HS-5 (cell line): ENCODE data around the gene RAB3D.
"Not testable (repeated sequence)": the region's sequence is repeated elsewhere in the genome, so short reads cannot be mapped to it uniquely, and the experiment has no call there.

Source experiments
- DNase-seq: peaks from one replicate; pipeline ENCODE4 v3.0.0-alpha.2; 2012; ENCODE audit warnings: low read depth

The RAB3D gene, protein sequence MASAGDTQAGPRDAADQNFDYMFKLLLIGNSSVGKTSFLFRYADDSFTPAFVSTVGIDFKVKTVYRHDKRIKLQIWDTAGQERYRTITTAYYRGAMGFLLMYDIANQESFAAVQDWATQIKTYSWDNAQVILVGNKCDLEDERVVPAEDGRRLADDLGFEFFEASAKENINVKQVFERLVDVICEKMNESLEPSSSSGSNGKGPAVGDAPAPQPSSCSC

DNA sequence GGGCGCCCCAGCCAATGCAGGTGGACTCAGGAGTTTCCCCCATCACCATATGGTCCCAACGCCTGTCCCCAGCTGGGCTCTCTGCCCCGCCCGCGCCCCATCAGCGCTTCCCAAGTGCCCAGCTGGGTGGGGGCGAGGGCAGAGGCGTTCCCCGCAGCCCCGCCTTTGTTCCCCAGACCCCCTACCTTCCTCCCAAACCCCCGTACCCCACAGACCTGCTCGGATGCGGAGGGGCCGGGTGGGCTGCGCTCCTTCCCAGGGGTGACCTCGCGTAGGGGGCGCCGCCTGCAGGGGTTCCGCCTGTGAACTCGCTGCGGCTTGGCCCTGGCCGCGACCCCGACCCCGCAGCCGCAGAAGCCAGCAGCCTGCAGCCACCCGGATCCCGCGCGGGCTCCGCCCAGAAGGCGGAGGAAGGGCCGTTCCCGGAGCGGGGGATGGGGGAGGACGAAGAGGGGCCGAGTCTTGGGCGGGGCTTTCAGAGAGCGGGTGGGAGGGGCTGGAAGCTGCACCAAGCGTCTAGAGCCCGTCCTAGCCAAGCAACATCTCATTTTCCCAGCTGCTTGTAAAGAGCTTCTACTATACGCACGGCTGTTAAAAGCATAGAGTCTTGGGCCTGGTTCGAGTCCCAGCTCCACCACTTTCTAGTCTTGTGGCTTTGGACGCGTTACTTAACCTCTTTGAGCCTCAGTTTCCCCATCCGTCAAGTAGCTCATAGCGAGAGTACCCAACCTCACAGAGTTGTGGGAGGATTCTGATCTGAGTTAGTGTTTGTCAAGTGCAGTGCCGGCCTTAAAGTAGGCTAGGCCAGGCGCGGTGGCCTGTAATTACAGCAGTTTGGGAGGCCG is at the start of gene RAB3D:
Gene RAB3D, minus strand, starts transcription at position 404 of the 845 bp plus-strand sequence. CDS start 2,258 bp downstream, outside the sequence.
- peak; percentile 26 for DNase-seq

DNA sequence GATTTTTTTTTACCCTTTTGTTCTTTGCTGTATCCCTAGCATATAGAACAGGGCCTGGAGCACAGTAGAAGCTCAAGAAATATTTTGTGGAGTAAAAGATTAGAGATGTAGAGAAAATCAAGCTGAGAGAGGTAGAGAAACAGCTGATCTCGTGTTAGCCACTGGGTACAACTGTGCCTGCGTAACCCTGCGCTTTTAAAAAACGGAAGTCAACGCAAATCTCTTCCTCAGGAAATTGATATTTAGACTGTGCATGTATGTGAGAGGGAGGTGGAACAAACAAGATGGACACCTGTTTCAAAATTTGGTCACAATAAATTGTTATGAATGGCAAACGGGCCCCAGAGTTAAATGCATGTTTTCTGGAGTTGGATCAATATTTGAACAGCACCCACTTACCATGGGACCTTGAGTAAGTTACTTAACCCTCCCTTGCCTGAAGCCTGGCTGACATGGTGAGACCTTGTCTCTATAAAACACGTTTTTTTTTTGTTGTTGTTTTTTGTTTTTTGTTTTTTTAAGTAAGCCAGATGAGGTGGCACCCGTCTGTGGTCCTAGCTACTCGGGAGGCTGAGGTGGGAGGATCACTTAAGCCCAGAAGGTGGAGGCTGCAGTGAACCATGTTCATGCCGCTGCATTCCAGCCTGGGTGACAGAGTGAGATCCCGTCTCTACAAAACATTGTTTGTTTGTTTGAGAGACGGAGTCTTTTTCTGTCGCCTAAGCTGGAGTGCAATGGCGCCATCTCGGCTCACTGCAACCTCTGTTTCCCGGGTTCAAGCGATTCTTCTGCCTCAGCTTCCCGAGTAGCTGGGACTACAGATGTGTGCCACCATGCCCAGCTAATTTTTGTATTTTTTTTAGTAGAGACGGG is 47.9 kb upstream of the RAB3D start:
- no peak for DNase-seq

DNA sequence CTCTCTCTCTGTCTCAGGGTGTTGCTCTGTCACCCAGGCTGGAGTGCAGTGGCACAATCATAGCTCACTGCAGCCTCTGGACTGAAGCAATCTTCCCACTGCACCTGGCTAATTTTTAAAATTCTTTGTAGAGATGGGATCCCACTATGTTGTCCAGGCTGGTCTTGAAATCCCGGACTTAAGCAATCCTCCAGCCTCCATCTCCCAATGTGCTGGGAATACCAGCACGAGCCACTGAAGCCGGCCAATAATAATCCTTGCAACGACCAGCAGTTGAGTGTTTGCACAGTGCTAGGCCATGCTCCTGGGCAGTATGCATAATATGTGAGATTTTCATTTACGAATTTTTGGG is 45.3 kb upstream of the RAB3D start:
- no peak for DNase-seq

DNA sequence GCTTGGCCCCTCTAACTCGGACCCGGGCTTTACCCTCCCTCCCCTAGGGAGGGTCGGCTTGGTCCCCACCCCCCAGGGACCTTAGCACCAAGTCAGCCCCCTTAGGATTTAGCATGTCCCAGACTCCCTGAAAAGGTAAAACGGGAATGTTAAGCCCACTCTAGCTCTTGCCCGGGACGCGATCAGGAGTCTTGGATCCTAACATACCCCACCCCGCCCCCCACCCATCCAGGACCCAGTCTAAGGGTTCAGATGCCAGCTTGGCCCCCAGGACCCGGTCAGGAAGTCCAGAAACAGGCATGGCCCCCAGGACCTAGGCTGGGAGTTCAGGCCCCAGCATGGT is 44.2 kb upstream of the RAB3D start:
- no peak for DNase-seq

DNA sequence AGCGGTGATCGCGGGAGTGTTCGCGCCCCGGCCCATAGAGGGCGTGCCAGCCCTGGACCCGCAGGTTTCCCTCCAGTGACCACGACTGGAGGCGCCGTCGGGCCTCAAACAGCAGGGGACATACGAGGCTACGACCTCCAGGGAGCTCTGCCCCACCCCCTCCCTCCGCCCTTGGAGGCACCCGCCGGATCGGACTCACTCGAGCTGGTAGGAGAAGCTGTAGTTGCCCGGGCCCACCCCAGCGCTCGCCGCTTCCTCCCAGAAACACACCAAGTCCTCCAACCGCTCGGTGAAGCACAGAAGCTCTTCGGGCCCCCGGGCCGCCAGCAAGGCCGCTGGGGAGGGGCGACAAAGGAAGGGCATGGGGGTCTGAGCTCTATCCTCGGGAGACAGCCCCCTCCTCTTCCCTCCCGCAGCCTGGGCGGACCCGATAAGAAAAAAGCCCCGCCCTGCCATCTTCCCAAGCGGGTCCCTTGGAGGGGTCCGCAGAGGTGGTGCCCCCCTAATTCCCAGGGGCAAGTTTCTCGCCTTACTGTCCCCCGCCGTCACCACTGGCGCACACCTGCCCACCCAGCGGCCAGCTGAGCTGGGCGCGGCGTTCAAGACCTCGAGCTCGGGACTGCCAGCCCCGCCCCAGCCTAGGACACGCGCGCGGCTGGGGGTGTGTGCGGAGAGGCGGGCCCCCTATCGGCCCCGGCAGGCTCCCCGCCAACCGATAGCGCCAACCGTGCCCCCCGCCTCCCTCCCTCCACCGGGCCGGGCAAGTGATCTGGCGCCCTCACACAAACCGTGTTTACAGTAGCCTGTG is 43.6 kb upstream of the RAB3D start:
- no peak for DNase-seq

DNA sequence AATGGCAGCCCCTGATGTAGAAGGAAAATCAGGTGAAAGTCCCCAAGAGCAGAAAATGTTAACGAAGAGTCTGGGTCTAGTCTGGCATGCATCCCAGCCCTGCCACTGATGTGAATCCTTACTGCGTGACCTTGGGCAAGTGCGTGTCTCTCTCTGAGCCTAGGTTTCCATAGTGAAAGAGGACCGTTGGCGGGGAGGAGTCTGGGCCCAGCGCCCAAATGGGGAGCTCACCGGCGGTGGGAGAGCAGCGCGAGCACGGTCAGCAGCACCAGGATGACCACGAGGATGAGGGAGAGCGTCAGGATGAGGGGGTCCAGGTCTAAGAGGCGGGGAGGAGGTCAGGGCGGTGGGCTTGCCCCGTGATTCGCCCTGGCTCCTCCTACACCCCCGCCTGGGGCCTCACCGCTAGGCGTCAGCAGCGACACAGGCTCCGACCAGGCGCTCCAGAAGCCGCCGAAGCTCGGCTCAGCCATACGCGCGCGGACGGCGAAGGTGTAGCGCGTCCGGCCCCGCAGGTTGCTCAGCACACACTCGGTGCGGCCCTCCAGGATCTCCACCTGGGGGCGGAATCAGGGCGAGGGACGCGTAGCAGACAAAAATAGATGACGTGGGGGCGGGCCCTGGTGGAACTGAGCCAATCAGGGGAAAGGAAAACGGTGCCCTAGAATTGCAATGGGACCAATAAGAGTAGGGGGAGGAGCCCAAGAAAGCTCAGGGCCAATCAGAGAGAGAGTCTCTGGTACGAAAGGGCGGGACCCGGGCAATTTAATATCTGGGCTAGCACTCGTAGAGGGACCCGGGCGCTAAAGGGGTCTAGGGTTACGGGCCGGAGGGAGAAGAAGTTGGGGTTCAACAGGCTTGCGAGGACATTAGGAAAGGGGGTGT is 41.4 kb upstream of the RAB3D start:
- DNase-seq: peak; percentile 98

DNA sequence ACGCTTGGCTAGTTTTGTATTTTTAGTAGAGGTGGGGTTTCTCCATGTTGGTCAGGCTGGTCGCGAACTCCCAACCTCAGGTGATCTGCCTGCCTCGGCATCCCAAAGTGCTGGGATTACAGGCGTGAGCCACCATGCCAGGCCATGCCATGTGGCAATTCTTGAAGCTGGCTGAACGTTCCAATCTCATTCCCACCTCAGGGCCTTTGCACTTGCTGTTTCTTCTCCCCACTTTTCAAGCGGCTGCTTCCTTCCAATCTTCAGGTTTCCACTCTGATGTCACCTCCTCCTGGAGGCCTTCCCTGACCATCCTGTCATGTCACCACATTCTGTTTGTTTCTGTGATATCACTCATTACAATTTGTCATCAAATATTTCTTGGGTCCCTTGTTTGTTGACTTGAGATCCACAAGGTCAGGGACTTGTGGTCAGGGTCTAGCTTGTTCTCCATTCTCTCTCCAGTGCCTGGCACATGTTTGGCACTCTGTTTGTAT is 40.4 kb upstream of the RAB3D start:
- no peak for DNase-seq

DNA sequence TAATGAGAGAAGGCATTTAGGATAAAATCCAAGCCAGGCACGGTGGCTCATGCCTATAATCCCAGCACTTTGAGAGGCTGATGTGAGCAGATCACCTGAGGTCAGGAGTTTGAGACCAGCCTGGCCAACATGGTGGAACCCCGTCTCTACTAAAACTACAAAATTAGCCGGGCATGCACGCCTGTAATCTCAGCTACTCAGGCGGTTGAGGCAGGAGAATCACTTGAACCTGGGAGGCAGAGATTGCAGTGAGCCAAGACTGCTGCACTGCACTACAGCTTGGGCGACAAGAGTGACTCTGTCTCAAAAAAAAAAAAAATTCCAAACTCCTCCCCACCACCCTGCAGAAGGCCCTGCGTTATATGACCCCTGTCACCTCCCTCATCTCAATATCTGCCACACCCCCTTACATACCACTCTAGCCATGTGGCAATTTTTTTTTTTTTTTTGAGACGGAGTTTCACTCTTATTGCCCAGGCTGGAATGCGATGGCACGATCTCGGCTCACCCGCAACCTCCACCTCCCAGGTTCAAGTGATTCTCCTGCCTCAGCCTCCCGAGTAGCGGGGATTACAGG is 39.9 kb upstream of the RAB3D start:
- DNase-seq: not testable (repeated sequence)

DNA sequence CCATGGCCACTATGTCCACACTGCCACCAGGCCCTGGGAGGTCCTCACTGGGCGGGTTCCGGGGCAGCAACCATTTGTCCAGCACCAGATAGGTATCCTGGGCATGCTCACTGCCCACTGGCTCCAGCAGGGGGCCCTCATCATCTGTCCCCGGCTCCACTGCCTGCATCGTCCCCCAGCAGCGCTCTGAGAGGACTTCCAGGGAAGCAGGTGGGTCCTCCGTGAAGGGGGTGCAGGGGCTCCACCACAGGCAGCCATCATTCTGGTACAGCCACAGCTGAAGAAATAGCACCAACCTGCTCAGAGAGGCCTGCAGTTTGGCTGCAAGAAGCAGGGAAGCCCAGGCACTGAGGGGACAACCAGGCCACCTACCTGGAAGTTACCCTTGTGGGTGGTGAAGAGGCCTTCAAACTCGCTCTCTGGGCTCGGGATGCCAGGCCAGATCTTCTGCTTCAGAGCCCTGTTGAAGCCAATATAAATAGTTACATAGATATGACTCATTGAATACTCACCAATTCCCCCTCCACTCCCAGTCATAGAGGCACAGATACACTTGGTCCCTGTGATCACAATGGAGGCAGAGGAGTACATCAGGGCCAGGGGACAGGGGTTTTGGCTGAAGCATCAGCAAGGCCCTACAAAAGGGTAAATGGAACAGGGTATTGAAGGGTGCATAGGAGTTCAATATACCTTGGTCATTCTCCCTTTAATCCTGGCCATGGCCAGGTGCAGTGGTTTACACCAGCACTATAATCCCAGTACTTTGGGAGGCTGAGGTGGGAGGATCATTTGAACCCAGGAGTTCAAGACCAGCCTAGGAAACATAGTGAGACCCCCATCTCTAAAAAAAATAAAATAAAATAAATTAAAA is 39.1 kb upstream of the RAB3D start:
- DNase-seq: peak; percentile 74

DNA sequence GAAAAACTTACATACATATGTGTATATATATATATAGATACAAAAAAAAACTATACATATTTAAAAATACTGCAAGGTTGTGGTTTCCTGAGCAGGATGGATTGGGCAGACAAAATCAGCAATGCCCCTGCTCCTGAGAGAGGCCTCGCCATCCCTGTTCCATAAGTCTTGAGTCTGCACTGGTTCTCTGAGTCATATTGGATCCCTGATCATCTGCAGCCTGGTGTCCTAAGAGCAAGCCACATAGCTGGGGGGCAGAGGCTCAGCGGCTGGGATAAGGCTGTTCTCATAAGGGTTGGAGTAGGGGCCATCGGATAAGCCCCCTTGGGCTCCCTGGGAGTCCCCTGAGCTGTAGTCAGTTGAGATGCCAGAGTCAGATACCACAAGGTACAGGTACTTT is 38.3 kb upstream of the RAB3D start:
- DNase-seq: no peak

DNA sequence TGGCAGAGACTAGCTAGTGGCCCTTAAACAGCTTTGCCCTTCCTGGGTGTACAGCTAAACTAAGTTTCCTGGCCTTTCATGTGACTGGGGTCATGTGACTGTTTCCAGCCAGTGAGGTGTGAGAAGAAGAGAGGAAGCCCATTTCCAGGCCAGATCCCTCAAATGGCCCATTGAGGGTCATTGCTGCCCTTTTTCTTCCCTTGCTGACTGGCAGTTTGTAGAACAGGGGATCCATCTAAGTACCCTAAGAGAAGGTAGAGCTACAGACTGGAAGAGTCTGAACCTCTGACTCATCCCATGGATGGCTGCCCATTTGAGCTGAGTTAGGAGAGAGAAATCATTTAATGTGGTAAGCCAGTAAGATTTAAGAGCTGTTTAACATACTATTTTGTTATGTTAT is 37.8 kb upstream of the RAB3D start:
- DNase-seq: peak; percentile 93

DNA sequence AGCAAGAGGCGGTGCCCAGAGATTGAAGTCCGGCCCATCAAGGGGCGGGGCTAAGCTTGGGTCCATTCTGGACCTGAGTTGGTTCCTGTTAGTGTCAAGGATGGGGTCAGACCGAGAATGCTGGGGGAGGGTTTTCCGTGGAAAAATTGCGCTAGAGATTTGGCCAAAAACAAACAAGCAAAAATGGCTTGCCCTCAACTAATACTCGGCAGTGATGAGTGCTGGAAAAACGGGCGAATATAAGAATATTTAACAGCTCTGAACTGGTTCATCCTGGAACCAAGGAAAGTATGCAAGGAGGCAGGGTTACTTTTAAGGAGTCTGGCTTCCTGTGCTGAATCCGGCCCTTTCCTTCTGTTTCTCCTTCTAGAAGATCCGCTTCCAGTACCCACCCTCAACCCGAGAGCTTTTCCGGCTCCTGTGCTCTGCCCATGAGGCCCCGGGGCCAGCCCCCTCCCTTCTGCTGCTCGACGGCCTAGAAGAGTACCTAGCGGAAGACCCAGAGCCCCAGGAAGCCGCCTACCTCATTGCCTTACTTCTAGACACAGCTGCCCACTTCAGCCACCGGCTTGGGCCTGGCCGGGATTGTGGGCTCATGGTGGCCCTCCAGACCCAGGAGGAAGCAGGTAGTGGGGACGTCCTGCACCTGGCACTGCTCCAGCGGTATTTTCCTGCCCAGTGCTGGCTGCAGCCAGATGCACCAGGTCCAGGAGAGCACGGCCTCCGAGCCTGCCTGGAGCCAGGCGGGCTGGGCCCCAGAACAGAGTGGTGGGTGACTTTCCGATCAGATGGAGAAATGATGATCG is 35.9 kb upstream of the RAB3D start:
- no peak for DNase-seq

DNA sequence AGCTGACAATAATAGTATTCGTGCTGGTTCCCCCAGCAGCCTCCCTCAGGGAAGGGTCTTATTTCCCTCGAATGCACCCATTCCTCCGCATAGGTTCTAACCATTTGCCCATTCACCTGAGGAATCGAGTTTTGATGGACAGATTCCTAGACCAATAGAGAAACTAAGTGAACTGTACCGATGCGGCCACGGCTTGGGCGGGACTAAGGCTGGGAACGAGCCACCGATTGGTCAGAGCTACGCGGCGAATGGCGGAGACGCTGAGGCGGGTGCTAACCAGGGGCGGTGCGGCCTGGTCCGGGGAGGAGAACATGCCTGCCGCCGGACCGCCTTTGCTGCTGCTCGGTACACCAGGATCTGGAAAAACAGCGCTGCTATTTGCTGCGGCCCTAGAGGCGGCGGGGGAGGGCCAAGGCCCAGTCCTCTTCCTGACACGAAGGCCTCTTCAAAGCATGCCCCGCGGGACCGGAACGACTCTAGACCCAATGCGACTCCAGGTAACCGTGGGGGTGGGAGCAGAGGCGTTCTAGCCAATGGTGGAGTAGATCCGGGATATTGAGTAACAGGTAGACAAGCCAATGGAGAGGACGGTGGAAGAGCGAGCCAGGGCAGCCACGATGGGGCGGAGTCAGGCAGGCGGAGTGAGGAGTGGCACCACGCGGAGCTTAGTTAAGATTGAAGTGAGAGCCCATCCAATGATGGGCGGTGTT is 35.1 kb upstream of the RAB3D start, which contains the start of gene SWSAP1:
Gene SWSAP1, plus strand, starts transcription at position 234 of the 710 bp plus-strand sequence. Its CDS starts 15 bp downstream, at position 249.
- DNase-seq: peak; percentile 100

DNA sequence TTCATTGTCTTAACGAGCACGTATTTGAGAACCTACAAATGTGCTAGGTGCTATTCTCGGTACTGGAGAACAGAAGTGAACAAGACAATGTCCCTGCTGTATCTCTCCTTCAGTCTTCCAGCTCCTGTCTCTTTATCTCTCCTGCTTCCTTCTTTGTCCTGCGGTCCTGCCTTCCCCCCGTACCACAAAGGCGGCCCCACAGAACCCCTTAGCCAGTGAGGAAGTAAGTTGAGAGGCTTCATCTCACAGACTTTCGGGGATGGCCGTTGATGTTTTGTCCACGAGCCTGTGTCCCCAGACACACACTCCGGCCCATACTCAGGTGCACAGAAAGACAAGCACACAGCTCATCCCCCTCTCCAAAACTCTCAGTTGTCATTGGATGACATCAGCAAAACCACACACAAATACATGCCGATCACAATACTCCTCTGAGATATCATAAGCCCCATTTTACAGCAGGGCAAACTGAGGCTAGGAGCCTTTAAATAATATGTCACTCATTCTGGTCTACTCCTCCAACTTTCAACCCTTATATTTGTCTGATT is 34.5 kb upstream of the RAB3D start:
- DNase-seq: no peak

DNA sequence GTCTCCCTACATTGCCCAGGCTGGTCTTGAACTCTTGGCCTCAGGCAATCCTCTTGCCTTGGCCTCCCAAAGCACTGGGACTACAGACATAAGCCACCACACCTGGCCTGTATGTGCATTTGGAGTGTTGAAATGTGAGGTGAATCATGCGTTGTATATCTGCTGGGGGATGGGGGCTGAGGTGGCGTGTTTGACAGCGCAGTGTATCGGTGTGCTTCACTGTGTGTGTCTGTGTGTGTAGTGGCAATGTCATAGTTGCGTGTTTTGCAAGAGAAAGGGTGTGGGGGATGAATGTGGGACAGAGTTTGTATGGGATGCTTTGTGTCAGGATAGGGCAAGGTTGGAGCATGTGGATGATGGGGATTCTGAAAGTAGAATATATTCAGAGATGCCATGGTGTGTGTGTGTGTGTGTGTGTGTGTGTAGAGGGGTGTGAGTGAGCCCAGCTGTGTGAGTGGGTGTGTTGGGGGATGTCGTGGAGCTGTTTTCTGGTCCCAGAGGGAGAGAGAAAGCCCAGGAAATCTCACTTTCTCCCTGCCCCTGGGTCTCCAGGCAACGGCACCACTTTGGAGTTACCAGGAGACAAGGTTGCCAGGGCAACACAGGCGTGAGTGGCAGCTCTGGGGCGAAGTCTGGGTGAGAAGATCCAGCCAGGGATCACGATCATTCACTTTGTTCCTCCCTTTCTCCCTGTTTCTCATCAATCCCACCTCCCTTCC is 33.9 kb upstream of the RAB3D start:
- no peak for DNase-seq

DNA sequence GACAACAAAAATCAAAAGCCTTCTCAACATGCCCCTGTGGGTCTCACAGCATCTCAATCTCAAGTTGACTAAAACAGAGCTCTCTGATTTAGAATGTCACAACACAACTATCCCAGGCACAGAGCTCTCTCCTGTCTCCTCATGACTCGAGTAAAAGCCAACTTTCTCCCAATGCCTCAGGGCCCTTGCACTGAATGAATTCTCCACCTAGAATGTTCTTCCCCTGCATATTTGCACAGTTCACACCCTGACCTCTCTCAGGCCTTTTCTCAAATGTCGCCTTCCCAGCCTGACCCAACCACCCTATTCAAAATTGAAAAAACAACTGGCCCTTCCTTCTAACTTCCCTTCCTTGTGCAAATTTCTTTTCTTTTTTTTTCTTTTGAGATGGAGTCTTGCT is 31.3 kb upstream of the RAB3D start:
- DNase-seq: no peak

DNA sequence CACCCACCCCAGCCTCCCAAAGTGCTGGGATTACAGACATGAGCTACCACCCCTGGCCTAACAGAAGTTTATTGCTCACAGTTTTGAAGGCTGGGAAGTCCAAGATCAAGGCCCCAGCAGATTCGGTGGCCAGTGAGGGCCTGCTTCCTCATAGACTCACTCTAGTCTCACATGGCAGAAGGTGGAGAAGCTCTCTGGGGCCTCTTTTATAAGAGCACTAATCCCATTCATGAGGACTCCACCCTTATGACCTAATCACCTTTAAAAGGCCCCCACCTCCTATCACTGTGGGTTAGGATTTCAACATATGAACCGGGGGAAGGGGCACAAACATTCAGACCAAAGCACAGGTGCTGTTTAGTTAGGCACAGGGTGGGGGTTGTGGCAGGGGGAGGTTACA is 28.1 kb upstream of the RAB3D start:
- DNase-seq: no peak
